ENCODE measurements around the gene MCOLN3.

DNA sequence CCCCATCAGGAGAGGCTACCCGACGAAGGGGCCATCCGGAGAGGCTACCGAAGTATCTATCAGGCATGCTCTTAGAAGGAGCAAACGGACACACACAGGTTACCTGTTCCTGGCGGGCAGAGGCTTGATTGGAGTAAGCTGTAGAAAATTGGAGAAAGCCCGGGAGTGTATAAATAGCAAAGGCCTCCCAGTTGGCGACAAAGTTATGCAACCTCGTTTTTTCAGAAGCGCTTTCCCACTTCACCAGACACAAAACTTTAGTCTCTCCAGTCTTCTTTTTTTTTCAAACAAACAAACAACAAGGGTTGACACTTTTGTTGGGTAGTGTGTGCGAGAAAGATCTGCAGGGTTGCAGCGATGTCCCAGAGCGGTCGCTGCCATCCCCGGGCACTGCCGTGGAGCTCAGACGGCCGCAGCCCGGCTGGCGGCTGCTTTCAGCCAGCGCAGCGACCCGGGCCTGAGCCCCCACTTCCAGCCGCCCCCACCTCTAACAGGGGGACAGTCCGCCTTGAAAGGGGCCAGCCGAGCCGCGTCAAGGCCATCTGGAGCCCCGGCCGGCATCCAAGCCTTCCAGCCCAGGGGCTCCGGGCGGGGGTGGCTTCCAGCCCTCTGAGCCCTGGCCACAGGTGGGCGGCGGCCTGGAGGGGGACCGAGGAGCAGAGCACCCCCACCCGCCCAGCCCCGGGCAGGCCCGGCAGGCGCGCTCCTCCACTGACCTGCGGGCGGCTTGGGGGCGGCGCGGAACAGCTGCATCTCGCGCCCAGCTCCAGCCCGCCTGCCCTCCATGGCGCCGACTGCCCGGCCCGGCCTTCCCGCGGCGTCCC is 616 bp downstream of the MCOLN3 start:
- TF ChIP-seq, protein P1, sequence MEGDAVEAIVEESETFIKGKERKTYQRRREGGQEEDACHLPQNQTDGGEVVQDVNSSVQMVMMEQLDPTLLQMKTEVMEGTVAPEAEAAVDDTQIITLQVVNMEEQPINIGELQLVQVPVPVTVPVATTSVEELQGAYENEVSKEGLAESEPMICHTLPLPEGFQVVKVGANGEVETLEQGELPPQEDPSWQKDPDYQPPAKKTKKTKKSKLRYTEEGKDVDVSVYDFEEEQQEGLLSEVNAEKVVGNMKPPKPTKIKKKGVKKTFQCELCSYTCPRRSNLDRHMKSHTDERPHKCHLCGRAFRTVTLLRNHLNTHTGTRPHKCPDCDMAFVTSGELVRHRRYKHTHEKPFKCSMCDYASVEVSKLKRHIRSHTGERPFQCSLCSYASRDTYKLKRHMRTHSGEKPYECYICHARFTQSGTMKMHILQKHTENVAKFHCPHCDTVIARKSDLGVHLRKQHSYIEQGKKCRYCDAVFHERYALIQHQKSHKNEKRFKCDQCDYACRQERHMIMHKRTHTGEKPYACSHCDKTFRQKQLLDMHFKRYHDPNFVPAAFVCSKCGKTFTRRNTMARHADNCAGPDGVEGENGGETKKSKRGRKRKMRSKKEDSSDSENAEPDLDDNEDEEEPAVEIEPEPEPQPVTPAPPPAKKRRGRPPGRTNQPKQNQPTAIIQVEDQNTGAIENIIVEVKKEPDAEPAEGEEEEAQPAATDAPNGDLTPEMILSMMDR (conservative IDR thresholded peaks at IDR 0.05 in 1 of 2, IDR thresholded peaks at IDR 0.05 in 1 of 2; ENCODE audit: low read depth in 1 of 2, low read length in 2 of 2) = no peak
- peak; percentile 85 for TF ChIP-seq EZH2 (IDR thresholded peaks at IDR 0.05; ENCODE audit: low read length, missing control alignments)
